Stimulated activated CD8-positive, alpha-beta memory T cell treated with anti-CD3 and anti-CD28 coated beads, Interleukin-4, amount 100 ng/mL, for 24 hours (primary cell): Measurements from ENCODE around the gene LRRC59.
"Not testable (repeated sequence)": the region's sequence is repeated elsewhere in the genome, so short reads cannot be mapped to it uniquely, and the experiment has no call there.

Source experiments
- DNase-seq: peaks from one replicate; pipeline ENCODE4 v3.0.0-alpha.2; 2020; ENCODE audit warnings: low read depth

The LRRC59 gene

DNA sequence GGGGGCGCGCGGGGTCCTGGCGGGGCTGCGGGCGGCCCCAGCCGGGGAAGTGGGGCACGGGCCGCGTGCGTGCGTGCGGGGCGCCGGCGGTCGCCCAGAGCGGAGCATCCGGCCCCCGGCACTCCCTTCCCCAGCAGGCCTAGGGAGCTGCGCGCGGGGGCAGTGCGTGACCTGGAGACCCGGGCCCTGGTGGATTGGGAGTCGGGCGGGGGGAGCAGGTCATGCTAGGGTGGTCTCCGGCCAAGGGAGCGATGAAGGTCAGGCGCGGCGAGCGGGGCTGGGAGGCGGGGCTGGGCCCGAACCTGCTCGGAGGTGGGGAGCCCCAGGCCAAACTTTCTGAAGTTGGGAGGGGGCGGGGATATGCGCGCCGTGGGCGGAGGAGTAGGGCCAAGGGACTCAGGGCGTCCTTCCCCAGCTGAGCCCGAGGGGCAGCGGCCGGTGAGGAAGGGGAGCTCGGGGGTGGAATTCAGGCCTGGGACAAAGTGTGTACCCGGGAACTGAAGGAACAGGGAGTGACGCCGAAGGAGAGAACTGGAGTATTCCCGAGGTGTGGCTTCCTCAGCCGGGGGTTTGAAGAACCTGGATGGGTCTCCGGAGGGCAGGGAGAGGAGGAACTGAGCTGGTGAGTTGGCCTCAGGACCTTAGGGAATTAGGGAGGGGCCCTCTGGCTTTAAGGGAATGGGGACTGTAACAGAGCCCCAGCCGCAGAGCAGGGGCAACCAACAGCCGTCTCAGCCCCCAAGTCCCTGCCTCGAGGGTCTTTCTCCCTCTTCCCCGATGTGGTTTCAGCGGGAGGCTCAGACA, 50.8 kb downstream of the LRRC59 start:
- DNase-seq: peak; percentile 31

- DNase-seq: peak; percentile 82
These were observed 51.7 kb downstream of the LRRC59 start, which contains the start of gene XYLT2 for GRCh38 chr17:50345432-50346312. TSS of gene XYLT2 (plus strand) at chr17:50346126. CDS start at chr17:50346141, 15 bp downstream.

- DNase-seq: no peak
These were observed 52.5 kb downstream of the LRRC59 start for GRCh38 chr17:50344731-50345365.

- DNase-seq: no peak
These were observed 57.9 kb downstream of the LRRC59 start for GRCh38 chr17:50339381-50339780.

DNA sequence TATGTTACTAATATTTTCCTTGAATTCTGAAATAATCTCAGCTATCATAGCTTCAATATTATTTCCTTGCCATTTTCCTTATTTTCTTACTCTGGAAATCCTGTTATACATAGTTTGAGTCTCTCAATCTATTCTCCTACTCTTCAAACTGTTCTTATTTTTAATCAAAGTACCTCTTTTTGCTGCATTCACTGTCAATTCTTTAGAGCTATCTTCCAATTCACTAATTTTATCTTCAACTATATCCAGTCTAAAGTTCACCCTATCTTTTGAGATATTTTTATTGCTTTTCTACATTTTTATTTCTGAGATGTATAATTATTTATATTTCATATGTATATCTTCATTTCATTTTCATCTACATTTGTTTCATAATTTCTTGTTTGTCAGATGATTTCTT, 58.7 kb downstream of the LRRC59 start:
- no peak for DNase-seq

DNA sequence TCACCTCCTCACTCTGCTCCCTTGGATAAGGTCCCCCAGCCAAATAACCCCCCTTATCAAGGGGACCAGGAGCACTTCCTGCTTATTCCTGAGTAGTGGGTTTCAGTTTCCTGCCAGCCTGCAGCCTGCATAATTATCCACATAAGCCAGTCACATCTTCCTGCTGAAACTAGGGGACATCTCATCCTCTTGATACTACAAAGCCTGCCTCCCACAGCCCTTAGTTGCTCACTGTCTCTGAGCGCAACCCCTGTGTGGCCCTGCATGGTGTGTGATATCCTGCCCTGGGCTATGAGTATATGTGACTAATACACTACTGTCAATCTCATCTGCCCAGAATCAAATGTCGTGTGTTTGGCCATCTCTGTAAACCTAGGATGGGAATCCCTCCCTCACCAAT, 59.4 kb downstream of the LRRC59 start:
- no peak for DNase-seq

DNA sequence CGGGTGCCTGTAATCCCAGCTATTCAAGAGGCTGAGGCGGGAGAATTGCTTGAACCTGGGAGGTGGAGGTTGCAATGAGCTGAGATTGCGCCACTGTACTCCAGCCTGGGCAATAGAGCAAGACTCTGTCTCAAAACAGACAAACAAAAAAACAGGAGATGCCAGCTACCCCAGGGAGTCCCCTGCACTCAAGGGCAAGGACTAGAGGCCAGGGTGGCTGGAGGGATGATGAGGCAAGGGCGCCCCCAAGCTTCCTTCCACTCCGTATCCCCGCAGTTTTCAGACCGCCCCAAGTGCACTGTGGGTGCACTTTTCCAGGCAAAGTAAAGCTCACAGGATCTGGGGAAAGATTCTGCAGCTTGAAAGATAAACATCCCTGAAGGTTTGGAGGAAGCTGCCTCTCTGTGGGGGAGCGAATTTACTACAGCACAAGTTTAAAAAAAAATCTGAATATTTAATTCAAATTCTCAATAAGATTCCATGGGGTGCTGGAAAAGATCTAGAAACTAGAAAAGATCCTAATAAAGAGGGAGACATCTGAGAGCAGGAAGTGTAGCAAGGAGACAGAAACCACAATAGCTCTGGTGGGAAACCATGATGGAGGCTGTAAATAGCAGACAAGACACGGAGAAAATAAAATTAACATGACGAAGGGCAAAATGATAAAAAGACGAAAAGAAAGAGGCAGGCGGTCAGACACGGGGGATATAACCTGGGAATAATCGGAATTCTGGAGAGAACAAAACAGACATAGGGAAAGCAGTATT, 63.8 kb downstream of the LRRC59 start:
- DNase-seq: not testable (repeated sequence)

GRCh38 chr17:50332196-50332595, 65.1 kb downstream of the LRRC59 start:
- DNase-seq: no peak
